Endodermal cell (in vitro differentiated cells): ENCODE measurements around the gene ENDOG. TPM values are rescaled to one million over a fixed set of nuclear protein-coding genes. Genes with fewer than 3 reads are reported as not detected.

Source experiments
- DNase-seq: peaks from one replicate; pipeline ENCODE4 v3.0.0-alpha.2; 2017
- H3K27ac ChIP-seq: 2 replicates; pipeline ENCODE4 v1.5.1; 2013; ENCODE audit warnings: mild to moderate bottlenecking, low read depth, low read length, moderate library complexity
- H3K27me3 ChIP-seq: 2 replicates; pipeline ENCODE4 v1.6.1; 2013; ENCODE audit warnings: mild to moderate bottlenecking, low read length, moderate library complexity; ENCODE audit not compliant: insufficient read depth, control insufficient read depth, poor library complexity, severe bottlenecking
- H3K36me3 ChIP-seq: 2 replicates; pipeline ENCODE4 v1.7.0; 2013; ENCODE audit warnings: mild to moderate bottlenecking, low read length, moderate library complexity; ENCODE audit not compliant: control insufficient read depth, insufficient read depth
- H3K4me1 ChIP-seq: one replicate; pipeline ENCODE4 v1.7.0; 2013; ENCODE audit warnings: low read length; ENCODE audit not compliant: control insufficient read depth, insufficient read depth
- H3K4me3 ChIP-seq: 2 replicates; pipeline ENCODE4 v1.5.1; 2013; ENCODE audit warnings: mild to moderate bottlenecking, low read length, moderate library complexity
- H3K9ac ChIP-seq: 2 replicates; pipeline ENCODE4 v1.6.1; 2013; ENCODE audit warnings: mild to moderate bottlenecking, low read length, moderate library complexity; ENCODE audit not compliant: poor library complexity, severe bottlenecking; ENCODE audit errors: extremely low read depth
- H3K9me3 ChIP-seq: 2 replicates; pipeline ENCODE4 v1.6.1; 2013; ENCODE audit warnings: mild to moderate bottlenecking, low read length, moderate library complexity; ENCODE audit not compliant: control insufficient read depth
- H3K27ac Mint-ChIP-seq: 2 replicates; pipeline ENCODE4 v1.8.0; 2020; ENCODE audit warnings: mixed read lengths
- H3K27me3 Mint-ChIP-seq: 2 replicates; pipeline ENCODE4 v1.8.0; 2021; ENCODE audit warnings: mild to moderate bottlenecking, mixed read lengths; ENCODE audit not compliant: insufficient read depth
- H3K36me3 Mint-ChIP-seq: 2 replicates; pipeline ENCODE4 v1.8.0; 2020; ENCODE audit warnings: low read depth, mixed read lengths
- H3K4me1 Mint-ChIP-seq: 2 replicates; pipeline ENCODE4 v1.8.0; 2020; ENCODE audit warnings: mixed read lengths
- H3K4me3 Mint-ChIP-seq: 2 replicates; pipeline ENCODE4 v1.8.0; 2020; ENCODE audit warnings: mild to moderate bottlenecking, moderate library complexity, mixed read lengths
- H3K9me3 Mint-ChIP-seq: 2 replicates; pipeline ENCODE4 v1.8.0; 2020; ENCODE audit warnings: mild to moderate bottlenecking, mixed read lengths
- CTCF ChIP-seq: fragments of 200-600 bp; sonication (generic); conservative IDR thresholded peaks from 2 replicates; pipeline ENCODE4 v1.5.0; 2021; ENCODE audit warnings: antibody characterized with exemption, mild to moderate bottlenecking
- WGBS, 2 experiments: methylation state at CpG; one replicate each; pipeline versions ENCODE4 v1.1.5 to v1.1.7; 2013; ENCODE audit warnings: missing lambda C conversion rate in 2 of 2, mixed read lengths in 1 of 2; ENCODE audit not compliant: insufficient coverage in 1 of 2, insufficient read length in 1 of 2; 5-methylcytosine and 5-hydroxymethylcytosine counted together
- total RNA-seq, 2 donors: library from RNA; stranded (reverse); fragmentation: NEBNext Ultra II Directional in 1 of 2; extraction: Animal tissue kit (Norgen Biotek cat#: 25700) in 1 of 2; gene quantifications; 2 replicates in 1 of 2; 3 replicates in 1 of 2; pipeline ENCODE4 v1.2.1, GENCODE V29; 2021

ENDOG gene
- total RNA-seq, 2 donors from 2014 or later = 15.5 to 15.7 TPM

DNA sequence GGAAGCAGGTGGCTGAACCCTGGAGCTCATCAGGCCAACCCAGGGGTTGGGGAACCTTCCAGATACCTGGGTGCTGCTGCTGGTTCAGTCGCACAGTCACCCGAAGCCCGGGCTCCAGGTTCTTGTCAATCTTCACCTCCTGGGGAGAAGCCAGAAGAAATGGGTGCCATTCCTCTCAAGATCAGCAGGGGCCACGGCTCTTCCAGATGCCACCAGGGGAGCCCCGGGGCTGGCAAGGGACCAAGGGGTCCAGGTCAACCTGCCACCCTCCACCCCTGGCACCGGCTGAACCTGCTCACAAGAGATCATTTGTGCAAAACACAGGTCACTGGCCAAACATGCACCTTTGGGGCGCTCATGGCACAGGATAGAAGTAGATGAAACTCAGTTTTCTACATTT, 6.6 kb downstream of the ENDOG start:
- H3K9ac ChIP-seq = no peak overlapping the region
- no peak for TF ChIP-seq CTCF
- Mint-ChIP-seq H3K4me1 (peaks cover 8% of the 10 kb centered on the region), H3K36me3 (peaks cover 59% of the 10 kb centered on the region), H3K9me3 (no peaks in the 10 kb centered on the region), H3K27ac (no peak overlapping the region), H3K27me3 (no peaks in the 10 kb centered on the region), H3K4me3 (no peak overlapping the region)
- no peak for DNase-seq
- no peaks in the 10 kb centered on the region for H3K27me3 ChIP-seq
- 96 to 97% methylated on average over 5 to 7 of the region's 7 CpGs for WGBS, 2 experiments
- H3K27ac ChIP-seq = no peak overlapping the region
- H3K4me1 ChIP-seq = peaks cover 3% of the 10 kb centered on the region
- no peak overlapping the region for H3K4me3 ChIP-seq
- H3K36me3 ChIP-seq = peaks cover 49% of the 10 kb centered on the region
- H3K9me3 ChIP-seq = no peaks in the 10 kb centered on the region

DNA sequence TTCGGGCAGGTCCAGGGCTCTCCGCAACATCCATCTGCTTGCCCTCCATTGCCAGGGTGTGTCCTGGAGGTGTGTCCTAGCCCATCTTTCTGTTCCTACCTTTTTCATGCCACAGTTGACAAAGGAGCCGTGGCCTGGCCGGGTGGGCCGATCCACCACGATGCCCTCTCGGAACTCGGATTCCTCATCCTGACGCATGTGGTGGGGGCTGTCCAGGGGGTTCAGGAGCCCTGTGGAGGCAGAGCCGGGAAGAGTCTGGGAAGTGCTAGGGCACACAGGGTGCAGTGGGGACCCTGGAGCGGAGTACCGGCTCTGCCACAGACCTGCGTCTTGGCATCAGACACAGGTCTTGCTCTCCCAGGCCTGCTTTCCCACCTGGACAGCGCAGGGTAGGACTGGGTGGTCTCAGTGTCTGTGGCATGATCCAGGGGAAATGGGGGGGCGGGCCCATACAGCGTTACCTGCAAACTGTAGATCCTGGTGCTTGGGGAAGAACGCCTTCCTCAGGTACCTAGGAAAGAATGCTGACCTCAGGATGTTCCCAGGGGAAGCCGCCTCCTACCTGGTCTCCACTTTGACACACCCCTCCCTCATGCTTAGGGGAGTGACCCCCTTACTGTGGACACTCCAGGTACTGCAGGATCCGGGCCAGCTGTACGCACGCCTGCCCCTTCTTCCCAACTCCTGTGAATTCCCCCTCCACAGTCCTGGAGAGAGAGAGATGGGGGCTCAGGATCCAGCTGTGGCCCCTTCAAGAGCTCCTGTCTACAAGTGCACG, 7.8 kb downstream of the ENDOG start:
- H3K27me3 ChIP-seq = no peaks in the 10 kb centered on the region
- H3K36me3 Mint-ChIP-seq = peaks cover 58% of the 10 kb centered on the region

DNA sequence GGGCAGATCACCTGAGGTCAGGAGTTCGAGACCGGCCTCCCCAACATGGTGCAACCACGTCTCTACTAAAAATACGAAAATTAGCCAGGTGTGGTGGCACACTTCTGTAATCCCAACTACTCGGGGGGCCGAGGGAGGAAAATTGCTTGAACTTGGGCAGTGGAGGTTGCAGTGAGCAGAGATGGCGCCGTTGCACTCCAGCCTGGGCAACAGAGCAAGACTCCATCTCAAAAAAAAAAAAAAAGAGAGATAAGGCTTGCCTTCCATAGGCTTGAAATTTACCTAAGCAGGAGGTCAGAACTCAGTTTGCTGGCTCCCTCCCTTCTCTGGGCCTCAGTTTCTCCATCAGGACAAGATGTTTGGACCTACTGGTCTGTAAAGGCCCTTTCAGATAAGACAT, 10.0 kb downstream of the ENDOG start:
- Mint-ChIP-seq H3K4me3 (peak overlapping the region; percentile 88), H3K27me3 (no peaks in the 10 kb centered on the region), H3K9me3 (no peaks in the 10 kb centered on the region), H3K4me1 (peaks cover 6% of the 10 kb centered on the region), H3K36me3 (peaks cover 52% of the 10 kb centered on the region), H3K27ac (peak overlapping the region; percentile 2)
- H3K9me3 ChIP-seq = no peaks in the 10 kb centered on the region
- DNase-seq = no peak
- peaks cover 3% of the 10 kb centered on the region for H3K4me1 ChIP-seq
- peaks cover 39% of the 10 kb centered on the region for H3K36me3 ChIP-seq
- H3K27ac ChIP-seq = no peak overlapping the region
- no peak overlapping the region for H3K9ac ChIP-seq
- H3K4me3 ChIP-seq = peak overlapping the region; percentile 89
- H3K27me3 ChIP-seq = no peaks in the 10 kb centered on the region
- 93 to 99% methylated on average over 8 of the region's 8 CpGs for WGBS, 2 experiments
- TF ChIP-seq CTCF = no peak

More for the DNA sequence above, 7.8 kb downstream of the ENDOG start:
- Mint-ChIP-seq H3K9me3 (no peaks in the 10 kb centered on the region), H3K4me1 (peaks cover 6% of the 10 kb centered on the region), H3K4me3 (no peak overlapping the region), H3K27ac (no peak overlapping the region), H3K27me3 (no peaks in the 10 kb centered on the region)
- peak; percentile 41 for TF ChIP-seq CTCF
- peak; percentile 75 for DNase-seq
- 94 to 97% methylated on average over 10 to 22 of the region's 22 CpGs for WGBS, 2 experiments
- peaks cover 3% of the 10 kb centered on the region for H3K4me1 ChIP-seq
- H3K4me3 ChIP-seq = no peak overlapping the region
- H3K36me3 ChIP-seq = peaks cover 49% of the 10 kb centered on the region
- H3K27ac ChIP-seq = no peak overlapping the region
- no peaks in the 10 kb centered on the region for H3K9me3 ChIP-seq
- no peak overlapping the region for H3K9ac ChIP-seq
